ENCODE results near the gene POU6F2. TPM values are rescaled to one million over a fixed set of nuclear protein-coding genes. Genes with fewer than 3 reads are reported as not detected.

POU6F2 gene
- total RNA-seq, 3 donors from 2014 or later: under 0.01 TPM; not detected in 2

DNA sequence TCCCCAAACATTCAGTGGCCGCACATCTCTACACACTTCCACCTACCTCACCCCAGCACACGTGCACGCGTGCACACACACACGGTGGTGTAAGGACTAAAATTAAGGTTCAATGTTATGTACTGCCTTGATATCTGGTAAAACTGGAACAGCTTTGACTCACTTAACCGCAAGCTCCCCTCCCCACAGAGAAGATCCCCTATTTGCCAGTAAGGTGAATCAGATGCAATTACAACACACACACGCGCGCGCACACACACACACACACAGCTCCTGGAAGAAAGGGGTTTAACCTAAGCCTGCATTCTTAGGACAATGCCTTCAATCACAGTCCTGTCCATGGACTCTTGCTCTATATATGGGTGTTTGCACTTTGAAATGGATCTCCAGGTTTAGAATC, 43.2 kb upstream of the POU6F2 start:
- no peak for TF ChIP-seq POLR2AphosphoS5 (IDR thresholded peaks at IDR 0.05)
- TF ChIP-seq, protein P1, sequence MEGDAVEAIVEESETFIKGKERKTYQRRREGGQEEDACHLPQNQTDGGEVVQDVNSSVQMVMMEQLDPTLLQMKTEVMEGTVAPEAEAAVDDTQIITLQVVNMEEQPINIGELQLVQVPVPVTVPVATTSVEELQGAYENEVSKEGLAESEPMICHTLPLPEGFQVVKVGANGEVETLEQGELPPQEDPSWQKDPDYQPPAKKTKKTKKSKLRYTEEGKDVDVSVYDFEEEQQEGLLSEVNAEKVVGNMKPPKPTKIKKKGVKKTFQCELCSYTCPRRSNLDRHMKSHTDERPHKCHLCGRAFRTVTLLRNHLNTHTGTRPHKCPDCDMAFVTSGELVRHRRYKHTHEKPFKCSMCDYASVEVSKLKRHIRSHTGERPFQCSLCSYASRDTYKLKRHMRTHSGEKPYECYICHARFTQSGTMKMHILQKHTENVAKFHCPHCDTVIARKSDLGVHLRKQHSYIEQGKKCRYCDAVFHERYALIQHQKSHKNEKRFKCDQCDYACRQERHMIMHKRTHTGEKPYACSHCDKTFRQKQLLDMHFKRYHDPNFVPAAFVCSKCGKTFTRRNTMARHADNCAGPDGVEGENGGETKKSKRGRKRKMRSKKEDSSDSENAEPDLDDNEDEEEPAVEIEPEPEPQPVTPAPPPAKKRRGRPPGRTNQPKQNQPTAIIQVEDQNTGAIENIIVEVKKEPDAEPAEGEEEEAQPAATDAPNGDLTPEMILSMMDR (IDR thresholded peaks at IDR 0.05): no peak
- TF ChIP-seq POLR2A (IDR thresholded peaks at IDR 0.05): no peak
- intact Hi-C loops (cut with DNase I; ENCODE audit: low total_unique reads): loop anchor here (10.0 kb wide), 1 partner anchor 540 kb away; no protein-coding TSS in a partner anchor
- no peaks in the 10 kb centered on the region for H3K9me3 ChIP-seq
- no peak for DNase-seq (ENCODE audit: low spot score in 2 of 2)
- H3K4me1 ChIP-seq: no peaks in the 10 kb centered on the region
- no peaks in the 10 kb centered on the region for H3K36me3 ChIP-seq
- H3K4me3 ChIP-seq: no peak overlapping the region
- no peaks in the 10 kb centered on the region for H3K27me3 ChIP-seq
- H3K27ac ChIP-seq: no peak overlapping the region

DNA sequence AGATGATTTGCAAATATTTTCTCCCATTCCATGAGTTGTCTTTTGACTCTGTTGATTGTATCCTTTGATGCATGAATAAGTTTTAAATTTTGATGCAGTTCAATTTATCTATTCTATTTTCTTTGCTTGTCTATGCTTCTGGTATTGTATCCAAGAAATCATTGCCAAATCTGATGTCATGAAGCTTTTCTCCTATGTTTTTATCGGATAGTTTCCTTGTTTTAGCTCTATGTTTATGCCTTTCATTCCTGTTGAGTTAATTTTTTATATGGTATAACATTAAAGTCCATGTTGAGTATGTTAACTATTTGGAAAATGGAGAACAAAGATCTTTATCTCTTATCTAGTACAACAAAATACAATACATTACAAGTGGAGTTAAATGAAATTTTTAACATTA, 41.1 kb upstream of the POU6F2 start:
- intact Hi-C loops (cut with DNase I; ENCODE audit: low total_unique reads): loop anchor here (10.0 kb wide), 1 partner anchor 538 kb away; no protein-coding TSS in a partner anchor
- TF ChIP-seq POLR2A (IDR thresholded peaks at IDR 0.05) (no peak), POLR2AphosphoS5 (IDR thresholded peaks at IDR 0.05) (no peak)
- TF ChIP-seq, protein P1 (IDR thresholded peaks at IDR 0.05): no peak
- Histone ChIP-seq H3K9me3 (no peaks in the 10 kb centered on the region), H3K36me3 (no peaks in the 10 kb centered on the region), H3K4me1 (no peaks in the 10 kb centered on the region), H3K27me3 (no peaks in the 10 kb centered on the region), H3K4me3 (no peak overlapping the region), H3K27ac (no peak overlapping the region)
- DNase-seq (ENCODE audit: low spot score in 2 of 2): no peak

DNA sequence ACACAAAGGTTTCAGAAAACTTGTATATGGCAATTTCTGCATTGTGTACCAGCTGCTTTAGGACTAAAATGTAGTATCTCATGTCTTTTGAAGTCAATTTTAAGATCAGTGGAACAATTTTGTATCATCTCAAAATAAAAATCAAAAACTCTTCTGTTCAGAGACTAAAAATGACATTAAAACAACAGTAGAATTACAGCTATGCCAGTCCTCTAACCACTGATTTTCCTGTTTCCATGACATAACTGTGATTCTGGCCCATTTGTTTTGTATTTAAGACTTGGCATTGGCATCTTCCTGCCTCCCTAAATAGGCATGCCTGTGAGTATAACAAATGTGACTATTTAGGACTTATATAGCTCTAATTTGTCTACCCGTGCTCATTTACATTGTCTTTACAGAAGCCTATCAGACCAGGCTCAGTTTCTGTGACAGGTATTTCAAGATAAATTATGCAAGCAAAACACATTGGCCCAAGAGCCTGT, 39.7 kb upstream of the POU6F2 start:
- intact Hi-C loops (cut with DNase I; ENCODE audit: low total_unique reads): loop anchor here (10.0 kb wide), 1 partner anchor 537 kb away; no protein-coding TSS in a partner anchor
- H3K27ac ChIP-seq: no peak overlapping the region

DNA sequence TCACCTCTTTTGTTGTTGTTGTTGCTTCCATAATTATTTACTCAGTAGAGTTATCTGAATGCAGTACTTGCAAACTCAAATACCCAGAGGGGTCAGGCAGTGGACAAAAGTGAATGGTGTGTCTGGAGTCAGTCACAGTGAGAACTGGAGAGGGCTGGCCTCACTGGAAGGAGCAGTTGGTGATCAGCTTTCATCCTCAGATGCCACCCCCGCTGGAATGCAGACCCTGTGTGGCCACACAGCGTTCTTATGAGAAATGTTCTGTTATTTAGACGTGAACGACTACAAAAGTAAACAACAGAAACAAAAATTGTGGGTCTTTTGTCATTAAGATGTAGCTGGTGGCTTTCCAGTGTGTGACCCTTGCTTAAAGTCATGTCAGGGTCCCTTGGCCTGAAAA, 39.1 kb upstream of the POU6F2 start:
- Histone ChIP-seq H3K4me1 (no peaks in the 10 kb centered on the region), H3K27ac (no peak overlapping the region), H3K27me3 (no peaks in the 10 kb centered on the region), H3K36me3 (no peaks in the 10 kb centered on the region), H3K9me3 (no peaks in the 10 kb centered on the region), H3K4me3 (no peak overlapping the region)
- no peak for DNase-seq (ENCODE audit: low spot score in 2 of 2)
- no peak for TF ChIP-seq POLR2A (IDR thresholded peaks at IDR 0.05)
- TF ChIP-seq, protein P1 (IDR thresholded peaks at IDR 0.05): no peak
- no peak for TF ChIP-seq POLR2AphosphoS5 (IDR thresholded peaks at IDR 0.05)
- intact Hi-C loops (cut with DNase I; ENCODE audit: low total_unique reads): loop anchor here (10.0 kb wide), 1 partner anchor 536 kb away; no protein-coding TSS in a partner anchor

More for the DNA sequence above, 39.7 kb upstream of the POU6F2 start:
- H3K9me3 ChIP-seq: no peaks in the 10 kb centered on the region
- no peaks in the 10 kb centered on the region for H3K4me1 ChIP-seq
- DNase-seq (ENCODE audit: low spot score in 2 of 2): no peak
- no peaks in the 10 kb centered on the region for H3K36me3 ChIP-seq
- no peaks in the 10 kb centered on the region for H3K27me3 ChIP-seq
- no peak for TF ChIP-seq POLR2AphosphoS5 (IDR thresholded peaks at IDR 0.05)
- no peak for TF ChIP-seq POLR2A (IDR thresholded peaks at IDR 0.05)
- TF ChIP-seq, protein P1 (IDR thresholded peaks at IDR 0.05): no peak
- H3K4me3 ChIP-seq: no peak overlapping the region

DNA sequence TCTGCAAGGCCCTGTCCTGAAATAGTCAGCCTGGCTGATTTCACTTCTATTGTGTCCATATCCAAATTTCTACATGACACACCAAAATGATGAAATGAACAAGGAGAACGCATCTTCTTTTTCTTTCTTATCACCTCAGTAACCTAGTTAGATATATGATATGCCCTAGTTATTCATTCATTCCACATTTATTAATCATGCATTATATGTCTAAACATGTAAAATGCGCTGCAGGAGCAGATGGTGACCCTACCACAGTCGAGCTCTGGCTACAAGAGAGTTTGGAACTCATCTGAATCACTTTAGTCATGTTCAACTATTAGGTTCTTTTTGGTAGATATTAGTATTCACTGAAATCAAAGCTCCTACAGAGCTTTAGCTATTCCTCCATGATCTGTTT, 36.9 kb upstream of the POU6F2 start:
- TF ChIP-seq POLR2A (IDR thresholded peaks at IDR 0.05) (no peak), POLR2AphosphoS5 (IDR thresholded peaks at IDR 0.05) (no peak)
- TF ChIP-seq, protein P1 (IDR thresholded peaks at IDR 0.05): no peak
- Histone ChIP-seq H3K4me3 (no peak overlapping the region), H3K27ac (no peak overlapping the region), H3K27me3 (no peaks in the 10 kb centered on the region), H3K9me3 (no peaks in the 10 kb centered on the region), H3K36me3 (no peaks in the 10 kb centered on the region), H3K4me1 (no peaks in the 10 kb centered on the region)
- intact Hi-C loops (cut with DNase I; ENCODE audit: low total_unique reads): no loop called here
- DNase-seq (ENCODE audit: low spot score in 2 of 2): no peak

All from breast epithelium (tissue), 4 donors.